Measurements from ENCODE around the gene TMPRSS12.

The TMPRSS12 gene

GRCh38 chr12:50936821-50937530, 94.2 kb downstream of the TMPRSS12 start:
- TF ChIP-seq CTCF (IDR thresholded peaks at IDR 0.05; ENCODE audit: borderline replicate concordance, insufficient read depth, low read depth, low read length) = no peak
- H3K4me3 ChIP-seq (ENCODE audit: low read depth, low read length) = no peak overlapping the region

Measured in GM12875 (cell line).